ENCODE results near the gene MAF. TPM values are rescaled to one million over a fixed set of nuclear protein-coding genes. Genes with fewer than 3 reads are reported as not detected.

MAF gene
- total and polyA plus RNA-seq, 2 of the 13 experiments (the other 11 are each of a cell fraction or from before 2014, with no cell fraction given) = 0.07 to 0.31 TPM

- ChIA-PET POLR2A (no interaction called here), CTCF (ENCODE audit: low intra/inter-chr PET ratio, low total read pairs) (no interaction called here)
- Histone ChIP-seq H3K27ac (ENCODE audit: extremely low read length, insufficient read depth, low read length) (no peak overlapping the region), H3K27me3 (ENCODE audit: control insufficient read depth in 1 of 2, insufficient read depth in 2 of 2, low read length in 2 of 2) (peaks cover 9 to 32% of the 10 kb centered on the region in 2 experiments), H3K4me1 (ENCODE audit: insufficient read depth, low read length) (peaks cover 28% of the 10 kb centered on the region), H3K9ac (ENCODE audit: insufficient read depth, low read depth, low read length) (no peak overlapping the region), H2AFZ (ENCODE audit: low read length) (no peak overlapping the region), H3K36me3 (replicated peaks in 1 of 2; ENCODE audit: control insufficient read depth in 1 of 2, insufficient read depth in 2 of 2, low read length in 2 of 2) (no peaks in the 10 kb centered on the region), H3K4me2 (ENCODE audit: low read depth, low read length) (peak overlapping the region; percentile 72), H3K9me3 (ENCODE audit: low read length) (no peaks in the 10 kb centered on the region), H3K4me3 (replicated peaks in 1 of 3; ENCODE audit: insufficient read depth in 1 of 3, low read depth in 2 of 3, low read length in 3 of 3) (peak overlapping the region; percentile 44 to 67 (median 50); a peak in 5 of 6 replicates), H3K79me2 (ENCODE audit: insufficient read depth, low read length) (no peaks in the 10 kb centered on the region), H4K20me1 (ENCODE audit: insufficient read depth, low read length) (no peaks in the 10 kb centered on the region)
- peak; percentile 63 for ATAC-seq
- intact Hi-C loops (cut with micrococcal nuclease; ENCODE audit: unreplicated experiment) = loop anchor here (2.0 to 10.0 kb wide), 4 partner anchors 172 to 1095 kb away; no protein-coding TSS in a partner anchor
- no peak for DNase-seq (ENCODE audit: low spot score)
- 2% methylated on average over 38 of the region's 84 CpGs for WGBS (ENCODE audit: low lambda C conversion rate)
- TF ChIP-seq HNRNPLL (IDR thresholded peaks at IDR 0.05; ENCODE audit: low read depth, low read length, poor library complexity, severe bottlenecking) (peak; percentile 70), EED (CRISPR knock-in tag; IDR thresholded peaks at IDR 0.05) (peak; percentile 71; the same call in 1 of the 2 replicates), REST (IDR thresholded peaks at IDR 0.05; ENCODE audit: borderline replicate concordance in 1 of 2, low read depth in 1 of 2, low read length in 2 of 2) (no peak), ZSCAN25 (CRISPR knock-in tag; IDR thresholded peaks at IDR 0.05) (peak; percentile 82), RNF2 (conservative IDR thresholded peaks at IDR 0.05; ENCODE audit: low read depth) (0 out of 2 replicates have a peak, but pooled peaks have one; percentile 13), ZBTB2 (CRISPR knock-in tag; IDR thresholded peaks at IDR 0.05; ENCODE audit: low read depth) (0 out of 2 replicates have a peak, but pooled peaks have one; percentile 22), ZNF800 (CRISPR knock-in tag; IDR thresholded peaks at IDR 0.05) (peak; percentile 65), CC2D1A (CRISPR knock-in tag; IDR thresholded peaks at IDR 0.05) (no peak), U2AF2 (IDR thresholded peaks at IDR 0.05; ENCODE audit: low read depth, low read length) (peak; percentile 65; the same call in 1 of the 2 replicates), ZNF777 (CRISPR knock-in tag; IDR thresholded peaks at IDR 0.05) (peak; percentile 75)
- in situ Hi-C loops (cut with HindIII; ENCODE audit: extremely low pct_ligation_motif_present, low pct_unique_long_range_greater_than_20kb) = loop anchor here (10.0 to 25.0 kb wide), 3 partner anchors 675 to 1363 kb away; no protein-coding TSS in a partner anchor
- FAIRE-seq = no peak
- no TSS peak for BruUV-seq (replicated peaks)
These were observed 500 bp downstream of the MAF start for GRCh38 chr16:79599837-79600637.
